Stimulated activated naive CD8-positive, alpha-beta T cell treated with anti-CD3 and anti-CD28 coated beads, Interleukin-15, amount 100 ng/mL, for 72 hours (primary cell): ENCODE results near the gene ELOVL5.
"Not testable (repeated sequence)": the region's sequence is repeated elsewhere in the genome, so short reads cannot be mapped to it uniquely, and the experiment has no call there.

Experiments used
- ATAC-seq: fragments of 150-1000 bp; cut with Tn5 transposase; 2 replicates; pipeline ENCODE4 v1.10.0; 2021; ENCODE audit warnings: mild to moderate bottlenecking, moderate library complexity
- DNase-seq, 2 donors: peaks; one replicate each; pipeline ENCODE4 v3.0.0; 2021 to 2022
- H3K27ac Mint-ChIP-seq, 2 donors: one replicate each; pipeline ENCODE4 v1.8.0; 2022; ENCODE audit warnings: mild to moderate bottlenecking in 2 of 2, mixed read lengths in 2 of 2, moderate library complexity in 2 of 2
- H3K27me3 Mint-ChIP-seq: one replicate; pipeline ENCODE4 v1.8.0; 2022; ENCODE audit warnings: mixed read lengths
- H3K4me1 Mint-ChIP-seq: one replicate; pipeline ENCODE4 v1.8.0; 2022; ENCODE audit warnings: mild to moderate bottlenecking, mixed read lengths
- H3K4me3 Mint-ChIP-seq, 2 donors: one replicate each; pipeline ENCODE4 v1.8.0; 2022; ENCODE audit warnings: mild to moderate bottlenecking in 2 of 2, mixed read lengths in 2 of 2, moderate library complexity in 1 of 2
- H3K9me3 Mint-ChIP-seq, 2 donors: one replicate each; pipeline ENCODE4 v1.8.0; 2022; ENCODE audit warnings: mixed read lengths in 2 of 2

Gene ELOVL5

DNA sequence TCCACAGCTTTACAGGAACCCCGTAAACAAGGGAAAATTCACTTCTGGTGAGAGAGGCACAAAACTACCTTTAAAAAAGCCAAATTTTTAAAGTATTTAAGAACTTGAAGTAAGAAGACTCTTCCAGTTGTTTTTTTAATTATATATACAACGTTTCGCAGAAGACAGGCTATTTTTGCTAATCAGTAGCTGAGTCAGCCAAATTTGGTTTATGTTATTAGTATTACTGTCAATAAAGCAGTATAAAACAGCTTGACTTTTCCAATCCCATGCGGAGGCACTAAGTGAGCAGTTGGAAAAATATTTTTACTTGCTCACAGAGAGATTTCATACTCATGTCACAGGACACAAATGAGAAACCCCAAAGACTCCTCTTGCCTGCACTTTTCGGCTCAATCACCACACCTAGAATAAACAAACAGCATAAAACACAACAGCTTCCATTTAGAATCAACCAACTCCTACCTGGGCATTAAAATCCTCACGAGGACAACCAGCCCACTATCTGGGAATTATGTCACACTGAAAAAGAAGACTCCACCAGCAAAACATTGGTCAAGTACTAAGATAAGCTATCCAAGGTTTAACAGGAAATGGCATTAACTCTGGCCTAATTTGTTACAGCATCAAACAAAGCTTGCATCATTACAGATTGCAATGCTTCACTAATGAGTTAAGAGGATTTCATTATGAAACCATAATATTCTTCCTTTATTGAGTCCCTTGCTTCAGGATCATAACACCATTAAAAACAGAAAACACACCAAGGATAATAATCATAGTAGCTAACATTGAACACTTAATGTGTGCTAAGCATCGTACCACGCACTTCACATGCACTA lies 26.3 kb downstream of the ELOVL5 start:
- DNase-seq (no peak), ATAC-seq (no peak)
- Mint-ChIP-seq H3K4me3 (no peak overlapping the region), H3K9me3 (no peaks in the 10 kb centered on the region), H3K4me1 (peaks cover 45% of the 10 kb centered on the region), H3K27me3 (no peaks in the 10 kb centered on the region), H3K27ac (peak overlapping the region in 1 of 2 donors; percentile 27)

DNA sequence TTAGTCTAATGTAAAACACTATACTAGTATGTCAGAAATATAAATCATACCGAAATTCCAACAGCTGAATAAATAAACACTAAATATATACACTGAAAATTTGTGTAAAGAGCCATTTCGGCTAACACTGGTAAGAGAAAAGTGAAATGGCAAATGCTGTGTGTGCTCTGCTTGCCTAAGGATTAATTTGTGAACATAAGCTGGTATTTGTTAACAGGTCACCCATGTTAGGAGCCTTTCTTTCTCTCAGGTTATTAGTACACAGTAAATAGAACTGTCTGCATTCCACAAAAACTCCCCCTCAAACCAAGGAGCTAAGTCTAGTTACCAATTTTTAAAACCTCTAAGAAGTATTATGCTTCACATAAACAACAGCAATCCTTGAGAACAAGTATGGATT lies 27.0 kb downstream of the ELOVL5 start:
- no peak overlapping the region for H3K4me3 Mint-ChIP-seq
- no peak for DNase-seq
- no peaks in the 10 kb centered on the region for H3K9me3 Mint-ChIP-seq
- H3K4me1 Mint-ChIP-seq = peaks cover 45% of the 10 kb centered on the region
- no peak for ATAC-seq
- no peaks in the 10 kb centered on the region for H3K27me3 Mint-ChIP-seq
- H3K27ac Mint-ChIP-seq = peak overlapping the region in 1 of 2 donors; percentile 27

DNA sequence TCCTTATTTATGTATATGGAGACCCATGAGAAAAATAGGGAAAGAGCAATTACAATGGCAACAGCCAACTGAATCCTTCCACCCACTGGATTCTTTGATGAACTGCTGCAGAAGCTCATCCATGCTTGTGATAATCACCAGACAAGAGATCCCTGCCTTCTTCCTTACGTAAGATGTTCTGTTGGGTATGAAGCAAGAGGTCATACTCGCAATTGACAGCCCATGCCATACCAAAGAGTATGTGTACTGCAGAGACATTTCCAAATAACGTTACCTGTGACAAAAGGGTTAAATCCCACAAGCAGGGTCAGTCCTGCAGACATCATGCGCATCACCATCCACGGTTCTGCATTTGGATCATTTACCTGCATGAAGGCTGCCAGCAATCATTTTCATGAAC lies 27.8 kb downstream of the ELOVL5 start:
- Mint-ChIP-seq H3K4me3 (no peak overlapping the region), H3K9me3 (no peaks in the 10 kb centered on the region), H3K27ac (no peak overlapping the region), H3K4me1 (peaks cover 52% of the 10 kb centered on the region), H3K27me3 (no peaks in the 10 kb centered on the region)
- ATAC-seq = no peak
- DNase-seq = no peak

DNA sequence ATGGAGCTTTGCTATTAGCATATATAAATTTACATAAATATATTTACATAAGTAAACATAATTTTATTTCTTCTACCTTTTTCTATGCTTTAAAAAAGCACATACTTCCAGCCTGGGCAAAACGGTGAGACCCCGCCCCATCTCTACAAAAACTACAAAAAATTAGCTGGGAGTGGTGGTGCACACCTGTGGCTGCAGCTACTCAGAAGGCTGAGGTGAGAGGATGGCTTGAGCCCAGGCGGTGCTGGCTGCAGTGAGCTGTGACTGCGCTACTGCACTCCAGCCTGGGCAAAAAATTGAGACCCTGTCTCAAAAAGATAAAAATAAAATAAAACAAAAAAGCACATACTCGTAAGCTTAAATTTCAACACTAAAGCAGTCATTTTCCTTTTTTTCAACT lies 30.3 kb downstream of the ELOVL5 start:
- H3K4me3 Mint-ChIP-seq = no peak overlapping the region
- ATAC-seq (no peak), DNase-seq (no peak)

DNA sequence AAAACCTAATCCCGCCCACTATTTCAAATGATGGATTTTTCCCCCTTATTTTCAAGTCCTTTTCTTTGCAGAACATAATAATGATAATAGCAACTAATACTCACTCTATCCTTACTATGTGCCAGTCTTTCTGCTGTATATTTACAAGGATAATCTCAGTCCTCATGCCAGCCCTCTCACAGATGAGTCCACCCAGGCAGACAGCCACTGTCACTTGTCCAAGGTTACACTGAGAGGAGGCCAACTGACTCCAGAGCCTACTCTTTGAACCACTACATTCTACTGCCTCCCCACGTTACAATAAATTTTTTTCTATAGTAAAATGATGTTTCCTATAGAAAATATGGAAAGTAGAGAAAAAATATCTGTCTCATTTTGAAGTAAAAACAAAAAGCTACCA lies 30.9 kb downstream of the ELOVL5 start:
- no peak for ATAC-seq
- no peaks in the 10 kb centered on the region for H3K27me3 Mint-ChIP-seq

More for the DNA sequence above, 30.3 kb downstream of the ELOVL5 start:
- Mint-ChIP-seq H3K27me3 (no peaks in the 10 kb centered on the region), H3K9me3 (no peaks in the 10 kb centered on the region), H3K4me1 (peaks cover 62% of the 10 kb centered on the region), H3K27ac (no peak overlapping the region)

DNA sequence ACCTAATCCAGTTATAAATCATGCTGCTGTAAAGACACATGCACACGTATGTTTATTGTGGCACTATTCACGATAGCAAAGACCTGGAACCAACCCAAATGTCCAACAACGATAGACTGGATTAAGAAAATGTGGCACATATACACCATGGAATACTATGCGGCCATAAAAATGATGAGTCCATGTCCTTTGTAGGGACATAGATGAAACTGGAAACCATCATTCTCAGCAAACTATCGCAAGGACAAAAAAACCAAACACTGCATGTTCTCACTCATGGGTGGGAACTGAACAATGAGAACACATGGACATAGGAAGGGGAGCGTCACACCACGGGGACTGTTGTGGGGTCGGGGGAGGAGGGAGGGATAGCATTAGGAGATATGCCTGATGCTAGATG lies 31.5 kb downstream of the ELOVL5 start:
- not testable (repeated sequence) for H3K27ac Mint-ChIP-seq, H3K27me3 Mint-ChIP-seq, H3K9me3 Mint-ChIP-seq, H3K4me3 Mint-ChIP-seq, ATAC-seq, DNase-seq
- H3K4me1 Mint-ChIP-seq = peaks cover 62% of the 10 kb centered on the region

More for the DNA sequence above, 30.9 kb downstream of the ELOVL5 start:
- H3K9me3 Mint-ChIP-seq = no peaks in the 10 kb centered on the region
- H3K27ac Mint-ChIP-seq = no peak overlapping the region
- H3K4me1 Mint-ChIP-seq = peaks cover 62% of the 10 kb centered on the region
- DNase-seq = no peak
- H3K4me3 Mint-ChIP-seq = no peak overlapping the region

DNA sequence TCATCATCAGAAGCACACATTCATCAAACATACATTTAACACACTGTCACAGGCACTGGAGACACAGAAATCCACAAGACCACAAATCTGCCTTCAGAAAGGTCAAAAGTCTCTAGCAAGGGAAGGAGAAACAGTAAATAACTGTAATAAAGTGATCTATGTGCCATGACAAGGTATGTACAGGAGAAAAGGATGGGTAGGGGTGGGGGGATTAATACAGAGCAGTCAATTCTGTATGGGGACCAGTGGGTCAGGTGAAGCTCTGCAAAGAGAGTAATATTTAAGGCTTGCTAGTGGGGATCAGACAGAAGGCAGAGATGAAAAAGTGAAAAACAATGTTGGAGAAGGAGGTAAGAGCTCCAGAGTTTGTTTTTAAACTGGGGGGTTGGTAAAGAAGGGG lies 32.6 kb downstream of the ELOVL5 start:
- Mint-ChIP-seq H3K9me3 (no peaks in the 10 kb centered on the region), H3K27ac (peak overlapping the region in 1 of 2 donors; percentile 2), H3K4me1 (peaks cover 71% of the 10 kb centered on the region), H3K27me3 (no peaks in the 10 kb centered on the region), H3K4me3 (no peak overlapping the region)
- no peak for ATAC-seq
- DNase-seq = no peak

DNA sequence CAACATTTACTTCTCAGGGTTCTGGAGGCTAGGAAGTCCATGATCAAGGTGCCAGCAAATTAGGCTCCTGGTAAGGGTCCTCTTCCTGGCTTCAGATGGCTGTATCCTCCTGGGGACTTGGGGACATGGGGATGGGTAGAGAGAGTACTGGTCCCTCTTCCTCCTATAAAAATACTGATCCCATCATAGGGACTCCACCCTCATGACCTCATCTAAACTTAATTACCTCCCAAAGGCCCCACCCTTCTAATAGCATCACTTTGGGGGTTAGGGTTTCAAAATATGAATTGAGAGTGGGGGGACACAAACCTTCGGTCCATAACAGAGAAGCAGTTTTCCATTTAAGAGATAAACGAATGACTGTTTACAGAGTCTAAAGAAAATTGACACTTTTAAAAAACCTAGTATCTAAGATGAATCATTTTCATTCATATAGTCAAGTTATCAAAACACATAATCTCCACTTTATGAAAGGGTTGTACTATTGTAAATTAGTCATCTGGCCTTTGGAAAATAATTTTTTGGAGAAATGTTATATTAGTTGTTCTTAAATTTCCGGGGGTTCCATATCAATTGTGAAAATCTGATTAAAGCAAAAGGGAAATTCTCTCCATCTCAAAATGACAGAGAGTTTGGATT lies 33.5 kb downstream of the ELOVL5 start:
- no peak overlapping the region for H3K4me3 Mint-ChIP-seq

DNA sequence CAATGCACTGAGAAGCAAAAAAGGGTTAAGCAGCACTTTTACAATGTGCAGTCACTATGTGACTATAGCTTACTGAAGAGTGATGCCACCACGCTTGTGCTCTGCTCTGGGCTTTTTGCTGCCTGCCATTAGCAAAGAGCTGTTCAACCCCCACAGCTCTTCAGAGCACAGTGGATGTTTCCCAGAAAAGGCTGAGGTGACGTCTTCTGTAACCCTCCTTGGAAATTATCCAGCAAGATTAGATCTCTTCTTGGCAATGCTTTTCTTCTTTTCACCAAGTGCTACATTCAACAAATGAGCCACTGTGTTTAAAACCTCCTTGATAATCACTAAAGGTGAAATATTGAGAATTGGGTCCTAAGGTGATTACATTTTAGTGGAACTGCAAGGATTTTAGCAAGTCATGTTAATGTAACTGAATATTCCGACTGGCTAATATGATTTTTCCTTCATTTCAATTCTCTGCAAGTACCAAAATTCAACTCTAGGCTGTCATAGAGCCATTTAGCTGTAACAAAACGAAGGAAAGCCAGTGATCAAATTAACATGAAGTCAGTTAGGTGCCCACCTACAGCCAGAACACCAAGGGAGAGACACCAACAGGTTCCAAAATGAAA lies 34.9 kb downstream of the ELOVL5 start:
- DNase-seq (no peak), ATAC-seq (no peak)
- no peaks in the 10 kb centered on the region for H3K9me3 Mint-ChIP-seq
- H3K4me3 Mint-ChIP-seq = no peak overlapping the region
- H3K27me3 Mint-ChIP-seq = no peaks in the 10 kb centered on the region
- H3K27ac Mint-ChIP-seq = peak overlapping the region in 1 of 2 donors; percentile 27
- H3K4me1 Mint-ChIP-seq = peaks cover 89% of the 10 kb centered on the region

More for the DNA sequence above, 33.5 kb downstream of the ELOVL5 start:
- H3K27ac Mint-ChIP-seq = no peak overlapping the region
- peaks cover 76% of the 10 kb centered on the region for H3K4me1 Mint-ChIP-seq
- ATAC-seq (no peak), DNase-seq (no peak)
- H3K9me3 Mint-ChIP-seq = no peaks in the 10 kb centered on the region
- no peaks in the 10 kb centered on the region for H3K27me3 Mint-ChIP-seq

DNA sequence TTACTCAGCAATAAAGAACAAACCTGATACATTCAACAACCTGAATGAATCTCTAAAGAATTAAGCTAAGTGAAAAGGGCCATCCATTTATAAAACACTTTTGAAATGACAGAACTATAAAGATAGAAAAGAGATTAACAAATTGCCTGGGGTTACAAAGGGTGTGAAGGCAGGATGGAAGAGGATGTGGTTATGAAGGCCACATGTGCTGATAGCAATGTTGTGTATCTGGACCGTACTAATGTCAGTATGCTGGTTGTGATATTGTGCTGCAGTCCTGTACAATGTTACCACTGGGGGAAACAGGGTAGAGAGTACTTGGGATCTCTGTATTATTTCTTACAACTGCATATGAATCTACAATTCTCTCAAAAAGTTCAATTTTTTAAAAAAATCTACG lies 36.4 kb downstream of the ELOVL5 start:
- peak overlapping the region; percentile 42 to 43 for H3K4me3 Mint-ChIP-seq
- peak overlapping the region in 1 of 2 donors; percentile 17 for H3K27ac Mint-ChIP-seq
- ATAC-seq (peak; percentile 91), DNase-seq (no peak)
- no peaks in the 10 kb centered on the region for H3K9me3 Mint-ChIP-seq
- no peaks in the 10 kb centered on the region for H3K27me3 Mint-ChIP-seq
- H3K4me1 Mint-ChIP-seq = peaks cover 98% of the 10 kb centered on the region

DNA sequence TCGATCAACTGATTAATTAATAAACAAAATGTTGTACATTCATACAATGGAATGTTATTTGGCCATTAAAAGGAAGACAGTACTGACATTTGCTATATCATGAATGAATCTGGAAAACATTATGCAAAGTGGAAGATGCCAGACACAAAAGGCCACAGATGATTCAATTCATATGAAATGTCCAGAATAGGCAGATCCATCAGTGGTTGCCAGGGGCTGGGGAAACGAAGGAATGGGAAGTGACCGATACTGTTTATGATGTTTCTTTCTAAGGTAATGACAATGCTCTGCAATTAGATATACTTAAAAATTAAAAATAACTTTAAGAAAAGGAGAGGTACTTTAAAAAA lies 37.2 kb downstream of the ELOVL5 start:
- DNase-seq (no peak), ATAC-seq (no peak)
- H3K27me3 Mint-ChIP-seq = no peaks in the 10 kb centered on the region
- peak overlapping the region in 1 of 2 donors; percentile 57 for H3K4me3 Mint-ChIP-seq
- H3K27ac Mint-ChIP-seq = no peak overlapping the region
- H3K9me3 Mint-ChIP-seq = no peaks in the 10 kb centered on the region
- peaks cover 98% of the 10 kb centered on the region for H3K4me1 Mint-ChIP-seq

DNA sequence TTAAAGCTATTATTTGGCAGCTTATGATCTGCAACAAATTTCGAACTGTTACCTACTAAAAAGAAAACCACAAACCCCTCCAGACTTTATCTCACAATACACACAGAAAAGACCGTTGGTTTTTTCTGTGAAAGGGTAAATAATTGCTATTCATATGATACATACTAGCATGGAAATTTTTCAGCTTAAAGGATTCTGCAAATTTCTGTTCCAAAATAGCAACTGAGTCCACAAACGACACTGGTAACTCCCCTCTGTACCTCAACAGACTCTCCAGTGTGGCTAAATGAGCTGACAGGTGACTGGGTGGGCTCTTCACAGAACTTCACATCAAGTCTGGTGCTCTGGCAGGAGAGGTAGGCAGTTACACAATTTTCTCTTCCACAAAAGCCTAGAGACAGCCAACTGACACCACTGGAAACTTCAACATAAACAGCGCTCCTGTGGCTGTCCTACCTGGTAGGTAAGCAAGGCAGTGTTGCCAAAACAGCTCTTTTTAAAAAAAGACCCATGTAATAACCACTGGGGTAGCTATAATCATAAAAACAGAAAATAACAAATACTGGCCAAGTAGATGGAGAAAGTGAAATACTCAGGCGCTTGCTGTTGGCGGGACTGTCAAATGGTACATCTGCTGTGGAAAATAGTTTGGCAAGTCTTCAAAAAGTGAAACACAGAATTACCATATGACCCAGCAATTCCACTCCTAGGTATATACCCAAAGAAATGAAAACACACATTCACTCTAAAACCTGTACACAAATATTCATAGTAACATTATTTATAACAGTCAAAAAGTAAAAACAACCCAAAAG lies 37.8 kb downstream of the ELOVL5 start:
- DNase-seq (no peak), ATAC-seq (no peak)
- H3K27ac Mint-ChIP-seq = peak overlapping the region in 1 of 2 donors; percentile 78
- no peaks in the 10 kb centered on the region for H3K27me3 Mint-ChIP-seq
- H3K4me1 Mint-ChIP-seq = peaks cover 96% of the 10 kb centered on the region
- H3K4me3 Mint-ChIP-seq = peak overlapping the region in 1 of 2 donors; percentile 57
- no peaks in the 10 kb centered on the region for H3K9me3 Mint-ChIP-seq

DNA sequence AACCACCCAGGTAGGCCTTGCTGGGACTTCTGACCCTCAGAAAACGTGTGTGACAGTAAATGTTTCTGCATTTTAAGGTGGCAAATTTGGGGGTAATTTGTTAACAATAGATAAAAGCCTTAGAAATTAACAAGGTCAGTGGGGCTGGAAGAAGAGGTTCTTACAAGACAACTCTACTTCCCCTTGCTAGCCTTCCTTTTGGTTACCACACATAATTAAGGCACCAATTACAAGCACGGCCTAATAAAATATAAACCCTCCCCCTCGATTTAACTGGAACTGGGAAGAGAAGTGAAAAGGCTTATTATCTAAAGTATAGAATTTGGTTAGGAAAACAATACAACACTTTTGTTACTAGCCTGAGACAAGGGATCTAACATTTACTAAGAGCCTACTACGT lies 38.8 kb downstream of the ELOVL5 start:
- no peaks in the 10 kb centered on the region for H3K9me3 Mint-ChIP-seq
- H3K4me1 Mint-ChIP-seq = peaks cover 85% of the 10 kb centered on the region
- DNase-seq (no peak), ATAC-seq (no peak)
- no peaks in the 10 kb centered on the region for H3K27me3 Mint-ChIP-seq
- H3K4me3 Mint-ChIP-seq = no peak overlapping the region
- no peak overlapping the region for H3K27ac Mint-ChIP-seq

DNA sequence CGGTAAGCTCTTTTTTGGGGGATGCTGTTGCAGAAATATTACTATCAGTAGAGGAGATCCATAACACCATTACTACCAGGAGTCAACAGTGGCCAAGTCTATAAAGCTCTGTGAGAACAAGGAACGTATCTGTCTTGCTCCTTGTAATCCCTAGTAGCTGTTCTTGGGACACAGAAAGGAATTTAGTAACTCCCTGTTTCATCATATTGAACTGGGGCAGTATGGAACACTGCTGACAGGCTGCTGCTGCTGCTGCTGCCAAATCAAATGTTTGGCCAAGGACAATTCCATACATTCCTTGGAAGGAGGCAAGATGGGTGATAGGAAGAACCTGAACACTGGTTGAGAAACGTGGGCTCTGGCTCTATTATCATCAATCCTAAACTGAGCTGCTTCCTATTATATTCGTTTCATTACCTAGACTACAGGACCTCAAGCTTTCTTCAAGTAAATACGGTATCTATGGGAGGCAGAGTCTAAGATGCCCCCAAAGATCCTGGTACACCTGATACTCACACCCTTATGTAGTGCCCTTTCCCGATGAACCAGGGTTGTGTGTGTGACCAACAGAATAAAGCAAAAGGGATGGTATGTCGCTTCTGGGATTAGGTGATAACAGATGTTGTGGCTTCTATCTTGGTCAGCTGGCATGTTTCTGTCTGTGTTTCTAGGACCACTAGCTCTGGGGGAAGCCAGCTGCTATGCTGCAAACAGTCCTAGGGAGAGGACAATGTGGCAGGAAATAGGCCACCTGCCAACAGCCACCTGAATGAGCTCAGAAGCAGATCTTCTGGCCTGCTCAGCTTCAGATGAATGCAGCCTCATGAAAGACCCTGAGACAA lies 39.5 kb downstream of the ELOVL5 start:
- no peak for ATAC-seq
- Mint-ChIP-seq H3K4me1 (peaks cover 85% of the 10 kb centered on the region), H3K9me3 (no peaks in the 10 kb centered on the region), H3K4me3 (no peak overlapping the region), H3K27ac (no peak overlapping the region), H3K27me3 (no peaks in the 10 kb centered on the region)
- no peak for DNase-seq
